H9 (cell line): Measurements from ENCODE around the gene TRPV6. TPM values are rescaled to one million over a fixed set of nuclear protein-coding genes. Genes with fewer than 3 reads are reported as not detected.

Experiments
- DNase-seq: peaks from one replicate; pipeline ENCODE4 v3.0.0-alpha.2; 2017
- H2AFZ ChIP-seq: one replicate; pipeline ENCODE4 v1.6.1; 2013; ENCODE audit warnings: mild to moderate bottlenecking, low read length, control low read depth, moderate library complexity
- H2AK5ac ChIP-seq: 2 replicates; pipeline ENCODE4 v1.6.1; 2013; ENCODE audit warnings: low read length, control low read depth, mixed read lengths; ENCODE audit not compliant: insufficient read length
- H2BK120ac ChIP-seq: one replicate; pipeline ENCODE4 v1.6.1; 2013; ENCODE audit warnings: low read depth, mild to moderate bottlenecking, low read length, control low read depth, inconsistent platforms; ENCODE audit not compliant: poor library complexity, severe bottlenecking
- H2BK12ac ChIP-seq: 2 replicates; pipeline ENCODE4 v1.6.1; 2013; ENCODE audit warnings: low read length, control low read depth, mixed read lengths, low read depth; ENCODE audit not compliant: insufficient read length
- H2BK15ac ChIP-seq: 2 replicates; pipeline ENCODE4 v1.6.1; 2013; ENCODE audit warnings: low read depth, low read length, control low read depth
- H2BK20ac ChIP-seq: one replicate; pipeline ENCODE4 v1.6.1; 2013; ENCODE audit warnings: low read depth, mild to moderate bottlenecking, low read length, control low read depth, inconsistent platforms; ENCODE audit not compliant: poor library complexity, severe bottlenecking
- H2BK5ac ChIP-seq: 2 replicates; pipeline ENCODE4 v1.6.1; 2013; ENCODE audit warnings: low read length, control low read depth, mixed read lengths; ENCODE audit not compliant: insufficient read length
- H3K14ac ChIP-seq: 2 replicates; pipeline ENCODE4 v1.6.1; 2013; ENCODE audit warnings: low read length, control low read depth; ENCODE audit not compliant: insufficient read depth
- H3K18ac ChIP-seq: 2 replicates; pipeline ENCODE4 v1.6.1; 2013; ENCODE audit warnings: low read depth, mild to moderate bottlenecking, mixed read lengths, low read length, control low read depth; ENCODE audit not compliant: insufficient read length
- H3K23ac ChIP-seq: 2 replicates; pipeline ENCODE4 v1.6.1; 2013; ENCODE audit warnings: low read length, control low read depth, mixed read lengths, low read depth; ENCODE audit not compliant: insufficient read length
- H3K23me2 ChIP-seq: 2 replicates; pipeline ENCODE4 v1.6.1; 2013; ENCODE audit warnings: low read depth, mild to moderate bottlenecking, mixed read lengths, low read length, control low read depth; ENCODE audit not compliant: insufficient read length, poor library complexity, severe bottlenecking
- H3K27ac ChIP-seq: 2 replicates; pipeline ENCODE4 v1.5.1; 2013; ENCODE audit warnings: low read length, control low read depth, mixed read lengths, low read depth; ENCODE audit not compliant: insufficient read length
- H3K27me3 ChIP-seq: 2 replicates; pipeline ENCODE4 v1.6.1; 2013; ENCODE audit warnings: low read length, control low read depth, inconsistent platforms; ENCODE audit not compliant: insufficient read depth
- H3K4ac ChIP-seq: 2 replicates; pipeline ENCODE4 v1.6.1; 2013; ENCODE audit warnings: low read depth, mild to moderate bottlenecking, control low read depth, inconsistent platforms, low read length, moderate library complexity
- H3K4me1 ChIP-seq: 2 replicates; pipeline ENCODE4 v1.6.1; 2013; ENCODE audit warnings: low read length, control low read depth, inconsistent platforms; ENCODE audit not compliant: insufficient read depth
- H3K4me2 ChIP-seq: 2 replicates; pipeline ENCODE4 v1.6.1; 2013; ENCODE audit warnings: low read length, control low read depth, mixed read lengths; ENCODE audit not compliant: insufficient read length, insufficient read depth
- H3K56ac ChIP-seq: 2 replicates; pipeline ENCODE4 v1.6.1; 2013; ENCODE audit warnings: low read depth, mild to moderate bottlenecking, mixed read lengths, low read length, control low read depth; ENCODE audit not compliant: insufficient read length
- H3K79me1 ChIP-seq: 2 replicates; pipeline ENCODE4 v1.6.1; 2013; ENCODE audit warnings: low read depth, mild to moderate bottlenecking, moderate library complexity, low read length, control low read depth, inconsistent platforms; ENCODE audit not compliant: insufficient read depth, poor library complexity, severe bottlenecking
- H3K79me2 ChIP-seq: 2 replicates; pipeline ENCODE4 v1.6.1; 2013; ENCODE audit warnings: low read length, control low read depth, inconsistent platforms; ENCODE audit not compliant: insufficient read depth
- H3K9ac ChIP-seq: 2 replicates; pipeline ENCODE4 v1.6.1; 2013; ENCODE audit warnings: low read length, control low read depth, mixed read lengths; ENCODE audit not compliant: insufficient read length; ENCODE audit errors: extremely low read depth
- H3K9me3 ChIP-seq: one replicate; pipeline ENCODE4 v1.6.1; 2013; ENCODE audit warnings: low read depth, low read length, inconsistent platforms; ENCODE audit not compliant: control insufficient read depth
- H3T11ph ChIP-seq: one replicate; pipeline ENCODE4 v1.6.1; 2013; ENCODE audit warnings: mild to moderate bottlenecking, low read length, control low read depth, inconsistent platforms
- H4K20me1 ChIP-seq: one replicate; pipeline ENCODE4 v1.6.1; 2013; ENCODE audit not compliant: control insufficient read depth, insufficient read length, insufficient read depth
- H4K5ac ChIP-seq: 2 replicates; pipeline ENCODE4 v1.6.1; 2013; ENCODE audit warnings: low read depth, mild to moderate bottlenecking, mixed read lengths, low read length, control low read depth; ENCODE audit not compliant: insufficient read length
- H4K8ac ChIP-seq: replicated peaks from 2 replicates; pipeline ENCODE4 v1.6.1; 2013; ENCODE audit warnings: low read length, control low read depth, mixed read lengths, low read depth; ENCODE audit not compliant: insufficient read length
- H4K91ac ChIP-seq: 2 replicates; pipeline ENCODE4 v1.6.1; 2013; ENCODE audit warnings: low read depth, mild to moderate bottlenecking, moderate library complexity, mixed read lengths, low read length, control low read depth; ENCODE audit not compliant: insufficient read length
- H3K27ac Mint-ChIP-seq, 3 experiments: 2 replicates in 2 of 3; 3 replicates in 1 of 3; pipeline ENCODE4 v1.8.0; 2020 to 2021; ENCODE audit warnings: mixed read lengths in 3 of 3, mild to moderate bottlenecking in 1 of 3, moderate library complexity in 1 of 3
- H3K27me3 Mint-ChIP-seq: 2 replicates; pipeline ENCODE4 v1.8.0; 2021; ENCODE audit warnings: low read depth, mild to moderate bottlenecking, moderate library complexity, mixed read lengths
- H3K36me3 Mint-ChIP-seq, 3 experiments: 2 replicates in 2 of 3; 3 replicates in 1 of 3; pipeline ENCODE4 v1.8.0; 2020 to 2021; ENCODE audit warnings: low read depth in 3 of 3, mixed read lengths in 3 of 3; ENCODE audit not compliant: insufficient read depth in 1 of 3
- H3K4me1 Mint-ChIP-seq, 2 experiments: 2 replicates each; pipeline ENCODE4 v1.8.0; 2020; ENCODE audit warnings: mixed read lengths in 2 of 2
- H3K4me3 Mint-ChIP-seq, 2 experiments: 2 replicates in 1 of 2; 3 replicates in 1 of 2; pipeline ENCODE4 v1.8.0; 2020 to 2021; ENCODE audit warnings: mild to moderate bottlenecking in 2 of 2, mixed read lengths in 2 of 2, moderate library complexity in 1 of 2
- H3K9me3 Mint-ChIP-seq, 2 experiments: 2 replicates in 1 of 2; 3 replicates in 1 of 2; pipeline ENCODE4 v1.8.0; 2020; ENCODE audit warnings: mild to moderate bottlenecking in 2 of 2, mixed read lengths in 2 of 2, moderate library complexity in 1 of 2
- CTCF ChIP-seq: fragments of 200-600 bp; sonication (generic); conservative IDR thresholded peaks from 3 replicates; pipeline ENCODE4 v1.8.0; 2021; ENCODE audit warnings: antibody characterized with exemption, mild to moderate bottlenecking
- WGBS: extraction: QIAGEN DNeasy Blood & Tissue Kit; methylation state at CpG from one replicate; pipeline ENCODE4 v1.1.7; 2013; ENCODE audit warnings: missing lambda C conversion rate, low lambda C conversion rate, mixed read lengths; ENCODE audit not compliant: insufficient read length; ENCODE audit errors: extremely low coverage; 5-methylcytosine and 5-hydroxymethylcytosine counted together
- total RNA-seq: library from RNA; stranded (reverse); gene quantifications from 2 replicates; pipeline ENCODE4 v1.2.1, GENCODE V29; 2021

The TRPV6 gene
- total RNA-seq, 1 experiment from 2014 or later: 0.61 TPM

- peaks cover 10% of the 10 kb centered on the region for H3K27me3 Mint-ChIP-seq
- no peaks in the 10 kb centered on the region for H4K20me1 ChIP-seq
These were observed 48.1 kb upstream of the TRPV6 start, which contains the start of gene TRPV5 for GRCh38 chr7:142933624-142934023. Gene TRPV5, minus strand, starts transcription at chr7:142933746. Its CDS starts 287 bp downstream, at chr7:142933459.

More at GRCh38 chr7:142933624-142934023, 48.1 kb upstream of the TRPV6 start, which contains the start of gene TRPV5:
- Histone ChIP-seq H4K5ac (no peak within 1 kb of the TSS), H2BK12ac (no peak within 1 kb of the TSS), H3K79me2 (no peaks in the 10 kb centered on the region), H3K27me3 (no peaks in the 10 kb centered on the region), H3K9me3 (no peaks in the 10 kb centered on the region), H3K56ac (no peak within 1 kb of the TSS), H3K18ac (no peak within 1 kb of the TSS), H2BK15ac (no peak within 1 kb of the TSS), H2BK120ac (no peak within 1 kb of the TSS), H2BK5ac (no peak within 1 kb of the TSS), H3K4me1 (peaks cover 3% of the 10 kb centered on the region; the same call in 1 of the 2 replicates), H3K4ac (no peak within 1 kb of the TSS), H3T11ph (no peak within 1 kb of the TSS), H3K79me1 (no peaks in the 10 kb centered on the region), H3K27ac (no peak within 1 kb of the TSS), H2AK5ac (no peak within 1 kb of the TSS), H3K23me2 (no peaks in the 10 kb centered on the region), H3K9ac (no peak within 1 kb of the TSS), H4K8ac (no peak within 1 kb of the TSS), H3K4me2 (no peak within 1 kb of the TSS), H2BK20ac (no peak within 1 kb of the TSS), H3K23ac (no peak within 1 kb of the TSS), H4K91ac (no peak within 1 kb of the TSS), H2AFZ (no peak within 1 kb of the TSS), H3K14ac (no peak within 1 kb of the TSS; the same call in 1 of the 2 replicates)
- WGBS: no CpG with 5 or more reads among the region's 4 CpGs
- H3K4me3 Mint-ChIP-seq: no peak within 1 kb of the TSS
- H3K4me1 Mint-ChIP-seq: peaks cover 9 to 11% of the 10 kb centered on the region in 2 experiments
- no peak for TF ChIP-seq CTCF
- peak within 1 kb of the TSS in 1 of 3 experiments; percentile 36; a peak in 1 of 7 replicates for H3K27ac Mint-ChIP-seq
- DNase-seq: no peak
- peaks cover 0 to 3% of the 10 kb centered on the region in 2 experiments; a peak in 1 of 5 replicates for H3K9me3 Mint-ChIP-seq
- H3K36me3 Mint-ChIP-seq: no peaks in the 10 kb centered on the region
